HepG2 (cell line): ENCODE measurements around the gene UTP4. TPM values are rescaled to one million over a fixed set of nuclear protein-coding genes. Genes with fewer than 3 reads are reported as not detected.

Source experiments
- ADNP ChIP-seq: sonication (generic); formaldehyde crosslinking; IDR thresholded peaks from 2 replicates; pipeline ENCODE4 v1.4.0; 2020; ENCODE audit warnings: missing genetic modification reagents
- AGO2 ChIP-seq: fragments of 200-400 bp; formaldehyde crosslinking; optimal IDR thresholded peaks from 2 replicates; pipeline ENCODE3; 2017; ENCODE audit warnings: mild to moderate bottlenecking, low read depth, low read length, moderate library complexity
- ATAD3A ChIP-seq: sonication (generic); formaldehyde crosslinking; IDR thresholded peaks from 2 replicates; pipeline ENCODE4 v1.4.0; 2020; ENCODE audit warnings: missing genetic modification reagents
- CREBL2 ChIP-seq: sonication (generic); formaldehyde crosslinking; IDR thresholded peaks from 2 replicates; pipeline ENCODE4 v1.8.1; 2023; ENCODE audit warnings: missing genetic modification reagents, mild to moderate bottlenecking, borderline replicate concordance
- FOSL1 ChIP-seq: sonication (generic); formaldehyde crosslinking; IDR thresholded peaks from 2 replicates; pipeline ENCODE4 v1.9.0; 2021; ENCODE audit warnings: missing genetic modification reagents, borderline replicate concordance
- FOSL2 ChIP-seq: sonication (generic); formaldehyde crosslinking; IDR thresholded peaks from 2 replicates; pipeline ENCODE4 v1.4.0; 2020; ENCODE audit warnings: missing genetic modification reagents
- FOXA3 ChIP-seq: IDR thresholded peaks from 2 replicates; pipeline ENCODE4 v1.6.1; 2016; ENCODE audit warnings: missing genetic modification reagents, missing compliant biosample characterization
- HNRNPK ChIP-seq: fragments of 200-400 bp; formaldehyde crosslinking; IDR thresholded peaks from 2 replicates; pipeline ENCODE4 v1.6.1; 2018; ENCODE audit warnings: low read length, low read depth, moderate library complexity, mild to moderate bottlenecking; ENCODE audit not compliant: poor library complexity, severe bottlenecking
- IKZF4 ChIP-seq: sonication (generic); formaldehyde crosslinking; IDR thresholded peaks from 2 replicates; pipeline ENCODE4 v1.5.1; 2020; ENCODE audit warnings: borderline replicate concordance, mild to moderate bottlenecking, low read depth, missing genetic modification reagents; ENCODE audit errors: not compliant biosample characterization
- JDP2 ChIP-seq: sonication (generic); formaldehyde crosslinking; IDR thresholded peaks from 2 replicates; pipeline ENCODE4 v1.8.1; 2022; ENCODE audit warnings: missing genetic modification reagents, borderline replicate concordance
- MYPOP ChIP-seq: sonication (generic); formaldehyde crosslinking; IDR thresholded peaks from 2 replicates; pipeline ENCODE4 v1.8.1; 2023; ENCODE audit warnings: mild to moderate bottlenecking, moderate library complexity, missing genetic modification reagents
- NCOA2 ChIP-seq: sonication (generic); formaldehyde crosslinking; IDR thresholded peaks from 2 replicates; pipeline ENCODE4 v1.8.0; 2022; ENCODE audit warnings: inconsistent platforms
- PLRG1 ChIP-seq: fragments of 450-650 bp; conservative IDR thresholded peaks from 2 replicates; pipeline ENCODE4 v1.6.1; 2016
- STAT6 ChIP-seq: sonication (generic); formaldehyde crosslinking; IDR thresholded peaks from 2 replicates; pipeline ENCODE4 v1.4.0; 2020; ENCODE audit warnings: missing genetic modification reagents, mild to moderate bottlenecking, borderline replicate concordance
- TARDBP ChIP-seq: sonication (generic); formaldehyde crosslinking; IDR thresholded peaks from 2 replicates; pipeline ENCODE4 v1.8.0; 2022; ENCODE audit warnings: mild to moderate bottlenecking, missing genetic modification reagents
- ZBTB7A ChIP-seq: sonication (generic); formaldehyde crosslinking; IDR thresholded peaks from 2 replicates; pipeline ENCODE4 v1.8.0; 2022; ENCODE audit warnings: mild to moderate bottlenecking, missing genetic modification reagents
- ZFYVE20 ChIP-seq: sonication (generic); formaldehyde crosslinking; IDR thresholded peaks from 2 replicates; pipeline ENCODE4 v1.8.0; 2023; ENCODE audit warnings: low read depth, mild to moderate bottlenecking, moderate library complexity, missing genetic modification reagents, borderline replicate concordance
- ZNF101 ChIP-seq: sonication (generic); formaldehyde crosslinking; IDR thresholded peaks from 2 replicates; pipeline ENCODE4 v1.4.0; 2020; ENCODE audit warnings: mild to moderate bottlenecking, low read depth, missing genetic modification reagents, borderline replicate concordance
- ZNF280B ChIP-seq: sonication (generic); formaldehyde crosslinking; IDR thresholded peaks from 2 replicates; pipeline ENCODE4 v1.5.0; 2020; ENCODE audit warnings: missing genetic modification reagents, mild to moderate bottlenecking, borderline replicate concordance
- ZNF674 ChIP-seq: sonication (generic); formaldehyde crosslinking; IDR thresholded peaks from 2 replicates; pipeline ENCODE4 v1.5.0; 2020; ENCODE audit warnings: low read depth, mild to moderate bottlenecking, missing genetic modification reagents
- ZNF790 ChIP-seq: sonication (generic); formaldehyde crosslinking; IDR thresholded peaks from 2 replicates; pipeline ENCODE4 v1.8.0; 2022; ENCODE audit warnings: missing genetic modification reagents, mild to moderate bottlenecking, borderline replicate concordance
- ZNF850 ChIP-seq: sonication (generic); formaldehyde crosslinking; conservative IDR thresholded peaks from 2 replicates; pipeline ENCODE4 v1.9.0; 2021; ENCODE audit warnings: mild to moderate bottlenecking, missing genetic modification reagents
- ZNF883 ChIP-seq: sonication (generic); formaldehyde crosslinking; IDR thresholded peaks from 2 replicates; pipeline ENCODE4 v1.5.1; 2020; ENCODE audit warnings: mild to moderate bottlenecking, missing genetic modification reagents; ENCODE audit errors: not compliant biosample characterization
- polyA plus RNA-seq, 8 experiments: library from polyadenylated mRNA; depleted of rRNA in 3 of 8; stranded (reverse) in 7 of 8; unstranded in 1 of 8; fragments of >200 nt; fragmentation: Illumina TruSeq in 4 of 8; extraction: Trizol in 4 of 8; gene quantifications; 2 replicates each; pipeline versions ENCODE4 v1.2.1 to v1.2.3, GENCODE V29; 2011 to 2016; ENCODE audit warnings: low read depth in 4 of 8, missing spikeins in 1 of 8, mixed read lengths in 1 of 8; ENCODE audit not compliant: insufficient read depth in 1 of 8
- total RNA-seq, 5 experiments: library from RNA; depleted of rRNA; stranded (reverse); fragments of >200 nt; fragmentation: Illumina TruSeq; extraction: Trizol; gene quantifications; 2 replicates each; pipeline ENCODE4 v1.2.3, GENCODE V29; 2016; ENCODE audit warnings: low read depth in 1 of 5

Gene UTP4
- total and polyA plus RNA-seq, 2 of the 13 experiments (the other 11 are each of a cell fraction or from before 2014, with no cell fraction given): 30.0 to 85.8 TPM

GRCh38 chr16:69132424-69133252 is at the start of gene UTP4, which contains the start of gene CHTF8 (continued):
- TF ChIP-seq MYPOP (CRISPR knock-in tag) (no peak; the same call in 1 of the 2 replicates), NCOA2 (CRISPR knock-in tag) (no peak), FOSL2 (CRISPR knock-in tag) (peak; percentile 7; the same call in 1 of the 2 replicates), AGO2 (peak; percentile 84), CREBL2 (peak; percentile 98; the same call in 1 of the 2 replicates), STAT6 (no peak), HNRNPK (peak; percentile 100), FOSL1 (CRISPR knock-in tag) (no peak), ATAD3A (CRISPR knock-in tag) (no peak), ZNF101 (peak; percentile 65; the same call in 1 of the 2 replicates), ZNF790 (0 out of 2 replicates have a peak, but pooled peaks have one; percentile 39), TARDBP (CRISPR knock-in tag) (no peak; the same call in 1 of the 2 replicates), ZFYVE20 (CRISPR knock-in tag) (no peak), ZNF850 (CRISPR knock-in tag) (no peak), ZNF674 (CRISPR knock-in tag) (peak; percentile 72; the same call in 1 of the 2 replicates), ADNP (no peak), ZNF280B (CRISPR knock-in tag) (peak; percentile 33; the same call in 1 of the 2 replicates), ZNF883 (CRISPR knock-in tag) (peak; percentile 64), PLRG1 (no peak), FOXA3 (CRISPR knock-in tag) (peak; percentile 30; the same call in 1 of the 2 replicates), IKZF4 (CRISPR knock-in tag) (no peak), ZBTB7A (peak; percentile 87), JDP2 (CRISPR knock-in tag) (peak; percentile 44; the same call in 1 of the 2 replicates)
